Stimulated activated memory B cell treated with anti-CD40 and anti-IgM and Interleukin-4, amounts not matched to agents 10 μg/mL and 1 μg/mL and 100 μg/mL, for 72 hours (primary cell): Measurements from ENCODE around the gene PTPRCAP.
A peak's percentile ranks its signal among the peaks of the same experiment; 100 is the strongest.

Source experiments
- ATAC-seq: fragments of 150-1000 bp; cut with Tn5 transposase; 2 replicates; pipeline ENCODE4 v1.10.0; 2021
- H3K27ac Mint-ChIP-seq: one replicate; pipeline ENCODE4 v1.8.0; 2022; ENCODE audit warnings: mild to moderate bottlenecking, mixed read lengths
- H3K27me3 Mint-ChIP-seq: one replicate; pipeline ENCODE4 v1.8.0; 2022; ENCODE audit warnings: mixed read lengths
- H3K36me3 Mint-ChIP-seq: one replicate; pipeline ENCODE4 v1.8.0; 2022; ENCODE audit warnings: mixed read lengths
- H3K4me1 Mint-ChIP-seq: one replicate; pipeline ENCODE4 v1.8.0; 2022; ENCODE audit warnings: mixed read lengths
- H3K4me3 Mint-ChIP-seq: one replicate; pipeline ENCODE4 v1.8.0; 2022; ENCODE audit warnings: mild to moderate bottlenecking, moderate library complexity, mixed read lengths
- H3K9me3 Mint-ChIP-seq: one replicate; pipeline ENCODE4 v1.8.0; 2022; ENCODE audit warnings: mixed read lengths

The PTPRCAP gene

DNA sequence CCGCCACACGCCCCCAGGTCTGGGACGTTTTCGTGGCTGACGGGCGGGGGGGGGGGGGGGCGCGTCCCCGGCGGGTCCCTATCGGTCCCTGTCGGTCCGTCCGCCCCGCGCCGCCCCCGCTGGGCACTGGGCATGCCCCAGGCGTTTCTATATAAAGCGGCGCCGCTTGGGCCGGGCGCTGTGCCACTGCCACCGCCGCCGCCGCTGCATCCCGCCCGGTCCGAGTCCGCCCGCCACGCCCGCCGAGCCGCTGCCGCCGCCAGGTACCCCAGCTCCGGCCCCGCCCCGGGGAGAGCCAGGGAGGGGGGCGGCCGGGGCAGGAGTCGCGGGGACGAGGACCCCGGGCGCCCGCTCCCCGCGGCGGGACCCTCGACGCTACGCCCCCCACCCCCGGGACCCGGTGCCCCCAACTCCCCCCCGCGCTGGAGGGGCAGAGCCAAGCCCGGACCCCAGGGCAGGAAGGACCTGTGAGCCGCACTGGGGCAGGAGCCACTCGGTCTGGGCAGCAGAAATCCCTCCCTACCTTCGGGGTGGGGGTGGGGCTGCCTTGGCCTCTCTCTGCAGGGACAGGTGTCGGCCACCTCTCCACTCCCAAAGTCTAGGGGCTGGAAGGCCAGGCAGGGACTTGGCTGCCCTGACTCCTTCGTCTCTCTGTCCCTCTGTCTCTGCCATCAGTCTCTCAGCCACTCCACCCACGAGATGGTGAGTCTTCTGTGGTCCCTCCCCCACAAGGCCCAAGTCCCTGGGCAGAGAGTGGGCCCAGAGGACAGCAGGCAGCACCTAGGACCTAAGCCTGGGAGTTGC lies 21.8 kb downstream of the PTPRCAP start, which contains the start of gene CARNS1:
Gene CARNS1 (plus strand): TSS at position 178 of the 804 bp plus-strand sequence. CDS start 522 bp downstream, at position 700.
- Mint-ChIP-seq H3K4me3 (peak within 1 kb of the TSS; percentile 78), H3K4me1 (peaks cover 89% of the 10 kb centered on the region), H3K27me3 (no peaks in the 10 kb centered on the region), H3K36me3 (no peaks in the 10 kb centered on the region), H3K27ac (peak within 1 kb of the TSS; percentile 86), H3K9me3 (no peaks in the 10 kb centered on the region)
- no peak for ATAC-seq

DNA sequence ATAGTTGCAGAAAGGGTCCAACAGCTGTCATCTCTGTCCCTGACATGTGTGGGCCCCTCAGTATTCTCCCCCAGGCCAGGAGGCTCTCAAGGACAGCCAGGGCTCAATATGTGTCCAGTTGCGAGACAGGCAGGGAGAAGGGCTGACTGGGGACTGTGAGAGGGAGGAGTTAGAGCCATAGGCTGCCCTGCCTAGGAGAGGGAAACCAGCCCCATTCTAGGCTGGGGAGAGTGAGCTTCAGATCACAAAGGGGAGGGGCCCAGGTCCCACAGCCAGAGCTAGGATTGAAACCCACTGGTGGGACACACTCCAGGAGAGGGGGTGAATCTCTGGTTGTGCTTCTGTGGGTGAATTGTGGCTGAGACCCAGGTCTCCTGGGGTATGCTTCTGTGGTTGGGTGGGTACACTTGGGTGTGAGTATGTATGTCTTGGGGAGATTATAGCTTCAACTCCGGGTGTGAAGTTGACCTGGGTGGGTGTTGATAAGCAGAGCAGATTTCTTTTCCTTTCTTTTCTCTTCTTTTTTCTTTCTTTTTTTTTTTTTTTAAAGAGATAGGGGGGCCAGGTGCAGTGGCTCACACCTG lies 24.1 kb downstream of the PTPRCAP start:
- Mint-ChIP-seq H3K4me1 (peaks cover 91% of the 10 kb centered on the region), H3K9me3 (no peaks in the 10 kb centered on the region), H3K36me3 (no peaks in the 10 kb centered on the region), H3K4me3 (peak overlapping the region; percentile 2), H3K27ac (peak overlapping the region; percentile 75), H3K27me3 (no peaks in the 10 kb centered on the region)
- no peak for ATAC-seq

DNA sequence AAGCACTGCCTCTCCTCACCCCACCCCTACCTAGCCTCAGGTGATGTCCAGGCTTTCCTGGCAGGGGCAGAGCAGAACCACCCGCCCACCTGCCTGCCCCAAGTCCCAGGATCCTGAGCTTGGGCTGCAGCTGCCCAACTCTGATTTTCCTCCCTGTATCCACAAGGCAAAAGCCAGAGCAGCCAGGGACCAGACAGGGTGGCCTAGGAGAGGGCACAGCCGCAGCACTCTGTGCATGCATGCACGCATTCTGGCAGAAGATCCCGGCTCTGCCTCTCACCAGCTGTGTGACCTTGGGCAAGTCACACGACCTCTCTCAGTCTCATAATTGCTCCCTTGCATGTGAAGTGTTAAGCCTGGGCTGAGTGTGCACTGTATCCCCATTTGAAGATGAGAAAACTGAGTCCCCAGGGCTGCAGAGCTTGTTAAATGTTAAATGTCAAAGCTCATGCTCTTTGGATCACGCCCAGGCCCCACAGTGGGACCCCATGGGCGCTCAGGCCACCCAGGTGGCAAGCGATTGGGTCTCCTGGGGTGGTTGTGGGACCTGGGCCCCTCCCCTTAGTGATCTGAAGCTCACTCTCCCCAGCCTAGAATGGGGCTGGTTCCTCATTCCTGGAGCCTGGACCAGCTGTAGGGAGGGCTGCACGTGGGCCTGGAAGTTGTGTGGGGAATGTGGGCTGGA lies 24.8 kb downstream of the PTPRCAP start:
- peak overlapping the region; percentile 10 for H3K4me3 Mint-ChIP-seq
- no peaks in the 10 kb centered on the region for H3K27me3 Mint-ChIP-seq
- H3K4me1 Mint-ChIP-seq, result peaks cover 91% of the 10 kb centered on the region
- H3K9me3 Mint-ChIP-seq, result no peaks in the 10 kb centered on the region
- peak overlapping the region; percentile 75 for H3K27ac Mint-ChIP-seq
- ATAC-seq, result no peak
- no peaks in the 10 kb centered on the region for H3K36me3 Mint-ChIP-seq

DNA sequence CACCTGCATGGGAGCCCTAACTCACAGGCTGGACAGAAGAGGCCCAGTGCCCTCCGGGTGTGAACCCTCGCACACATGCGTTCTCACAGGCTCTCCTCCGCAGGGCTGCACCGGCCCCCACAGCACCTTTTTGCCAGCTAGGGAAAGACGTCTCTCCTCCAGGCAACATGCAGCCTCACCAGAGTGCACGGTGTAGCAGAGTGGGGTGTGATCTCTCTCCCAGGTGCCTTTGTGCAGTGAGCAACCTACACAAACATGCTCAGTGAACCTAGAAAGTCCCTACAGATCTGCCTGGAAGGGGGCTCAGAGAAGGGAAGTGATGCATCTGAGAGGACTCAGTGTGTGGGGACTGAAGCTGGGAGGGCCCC lies 25.7 kb downstream of the PTPRCAP start:
- Mint-ChIP-seq H3K9me3 (no peaks in the 10 kb centered on the region), H3K27ac (peak overlapping the region; percentile 75), H3K27me3 (no peaks in the 10 kb centered on the region), H3K36me3 (peaks cover 4% of the 10 kb centered on the region), H3K4me3 (peak overlapping the region; percentile 29), H3K4me1 (peaks cover 91% of the 10 kb centered on the region)
- ATAC-seq, result peak; percentile 32

DNA sequence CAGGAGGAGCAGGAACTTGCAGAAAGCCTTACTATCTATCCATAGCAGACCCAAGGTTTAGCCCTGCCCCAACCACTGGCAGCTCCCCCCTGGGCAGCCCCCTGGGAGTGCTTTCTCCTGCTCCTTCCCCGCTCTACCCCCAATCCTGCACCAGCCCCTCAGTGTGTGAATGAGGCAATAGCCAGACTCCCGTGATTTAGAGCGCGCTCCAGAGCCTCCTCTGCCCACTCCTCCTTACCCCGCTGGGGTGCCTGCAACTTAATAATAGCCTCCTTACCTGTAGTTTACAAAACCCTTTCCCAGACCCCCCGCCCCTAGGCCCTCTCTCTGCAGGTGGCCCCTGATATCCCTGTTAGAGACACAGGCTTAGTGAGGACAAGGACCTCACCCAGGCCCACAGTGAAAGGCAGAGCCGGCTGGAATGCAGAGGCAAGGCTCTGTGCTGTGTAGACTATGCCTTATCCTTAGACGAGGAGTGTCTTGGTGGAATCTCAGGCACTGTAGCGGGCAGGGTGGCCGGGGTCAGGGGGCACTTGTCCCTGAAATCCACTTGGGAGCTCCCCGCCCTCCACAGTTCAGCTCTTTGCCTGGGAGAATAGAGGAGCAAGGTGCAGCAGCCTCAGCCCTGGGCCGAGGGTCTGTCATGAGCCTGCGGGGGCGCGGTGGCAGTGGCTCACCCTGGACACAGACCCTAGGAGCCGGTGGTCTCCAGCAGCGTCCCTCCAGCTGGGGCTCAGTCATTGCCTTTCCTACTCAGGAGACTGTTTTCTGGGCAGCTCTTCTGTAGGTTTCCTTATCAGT lies 26.3 kb downstream of the PTPRCAP start:
- no peak for ATAC-seq
- Mint-ChIP-seq H3K9me3 (no peaks in the 10 kb centered on the region), H3K4me3 (peak overlapping the region; percentile 89), H3K27ac (peak overlapping the region; percentile 75), H3K4me1 (peaks cover 91% of the 10 kb centered on the region), H3K36me3 (peaks cover 9% of the 10 kb centered on the region), H3K27me3 (no peaks in the 10 kb centered on the region)

DNA sequence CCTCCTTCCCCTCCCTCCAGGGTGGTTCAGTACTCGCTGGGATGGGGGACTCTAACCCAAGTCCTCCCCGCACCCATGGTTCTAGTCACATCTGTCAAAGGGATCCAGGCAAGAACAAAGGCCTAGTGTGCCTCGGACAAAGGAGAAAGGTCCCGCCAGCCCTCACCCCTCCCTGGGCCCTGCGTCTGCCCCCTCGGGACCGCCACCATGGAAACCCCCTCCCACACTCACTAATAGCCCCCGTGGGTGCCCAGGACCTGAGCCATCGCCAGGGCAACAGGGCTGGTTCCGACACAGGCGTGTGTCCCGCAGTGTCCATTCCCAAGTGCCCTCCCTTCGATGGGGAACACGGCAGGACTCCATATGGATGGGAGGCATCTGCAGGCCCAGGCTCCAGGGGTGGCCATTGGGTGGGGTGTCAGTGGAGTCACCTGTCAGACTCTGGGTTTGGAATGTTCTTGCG lies 27.1 kb downstream of the PTPRCAP start:
- Mint-ChIP-seq H3K27ac (peak overlapping the region; percentile 75), H3K4me3 (peak overlapping the region; percentile 89), H3K4me1 (peaks cover 95% of the 10 kb centered on the region)

DNA sequence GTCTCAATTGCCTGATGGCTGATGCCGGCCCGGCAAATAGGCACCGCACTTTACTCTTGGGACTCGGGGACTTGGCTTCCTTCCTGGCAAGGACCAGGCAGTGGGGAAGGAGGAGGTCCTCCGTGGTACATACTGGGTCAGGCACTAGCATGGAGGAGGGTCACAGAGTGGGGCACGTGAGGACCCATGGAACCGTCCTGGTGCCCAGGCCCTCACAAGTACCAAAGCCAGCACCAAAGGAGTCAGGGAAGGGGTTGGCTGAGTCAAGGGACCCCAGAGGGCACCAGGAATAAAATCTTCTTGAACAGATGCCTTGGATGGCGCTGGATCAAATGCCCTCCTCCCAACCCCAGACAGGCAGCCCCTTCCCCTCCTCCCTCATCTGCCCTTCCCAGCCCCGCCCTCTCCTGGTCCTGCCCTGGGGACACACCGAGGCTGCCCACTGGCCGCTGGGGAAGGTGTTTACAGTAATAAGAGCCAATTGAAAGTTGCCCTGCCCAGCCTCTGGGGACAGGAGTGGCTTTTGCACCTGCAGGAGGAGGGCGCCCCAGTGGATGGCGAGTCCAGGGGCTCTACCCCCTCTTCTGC lies 27.6 kb downstream of the PTPRCAP start:
- Mint-ChIP-seq H3K4me1 (peaks cover 95% of the 10 kb centered on the region), H3K27me3 (no peaks in the 10 kb centered on the region), H3K27ac (peak overlapping the region; percentile 75), H3K4me3 (peak overlapping the region; percentile 89), H3K9me3 (no peaks in the 10 kb centered on the region), H3K36me3 (peaks cover 11% of the 10 kb centered on the region)
- ATAC-seq, result peak; percentile 74

More for the DNA sequence above, 27.1 kb downstream of the PTPRCAP start:
- peaks cover 11% of the 10 kb centered on the region for H3K36me3 Mint-ChIP-seq
- no peaks in the 10 kb centered on the region for H3K9me3 Mint-ChIP-seq
- H3K27me3 Mint-ChIP-seq, result no peaks in the 10 kb centered on the region
- no peak for ATAC-seq

DNA sequence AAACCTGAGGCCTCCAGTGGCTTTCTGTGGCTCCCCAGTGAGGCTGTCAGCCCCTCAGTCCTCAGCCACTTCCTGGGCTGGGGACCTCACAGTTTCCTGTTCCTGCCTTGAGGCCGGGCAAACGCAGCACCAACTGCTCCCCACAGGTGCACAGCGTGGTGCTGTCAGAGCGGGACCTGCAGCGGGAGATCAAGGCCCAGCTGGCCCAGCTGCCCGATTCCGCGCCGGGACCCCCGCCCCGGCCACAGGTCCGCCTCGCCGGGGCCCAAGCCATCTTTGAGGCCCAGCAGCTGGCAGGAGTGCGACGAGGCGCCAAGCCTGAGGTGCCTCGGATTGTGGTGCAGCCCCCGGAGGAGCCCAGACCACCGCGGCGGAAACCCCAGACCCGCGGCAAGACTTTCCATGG lies 28.2 kb downstream of the PTPRCAP start:
- ATAC-seq, result peak; percentile 77
- Mint-ChIP-seq H3K27ac (peak overlapping the region; percentile 75), H3K27me3 (no peaks in the 10 kb centered on the region), H3K4me1 (peaks cover 99% of the 10 kb centered on the region), H3K9me3 (no peaks in the 10 kb centered on the region), H3K4me3 (peak overlapping the region; percentile 89), H3K36me3 (peaks cover 11% of the 10 kb centered on the region)

DNA sequence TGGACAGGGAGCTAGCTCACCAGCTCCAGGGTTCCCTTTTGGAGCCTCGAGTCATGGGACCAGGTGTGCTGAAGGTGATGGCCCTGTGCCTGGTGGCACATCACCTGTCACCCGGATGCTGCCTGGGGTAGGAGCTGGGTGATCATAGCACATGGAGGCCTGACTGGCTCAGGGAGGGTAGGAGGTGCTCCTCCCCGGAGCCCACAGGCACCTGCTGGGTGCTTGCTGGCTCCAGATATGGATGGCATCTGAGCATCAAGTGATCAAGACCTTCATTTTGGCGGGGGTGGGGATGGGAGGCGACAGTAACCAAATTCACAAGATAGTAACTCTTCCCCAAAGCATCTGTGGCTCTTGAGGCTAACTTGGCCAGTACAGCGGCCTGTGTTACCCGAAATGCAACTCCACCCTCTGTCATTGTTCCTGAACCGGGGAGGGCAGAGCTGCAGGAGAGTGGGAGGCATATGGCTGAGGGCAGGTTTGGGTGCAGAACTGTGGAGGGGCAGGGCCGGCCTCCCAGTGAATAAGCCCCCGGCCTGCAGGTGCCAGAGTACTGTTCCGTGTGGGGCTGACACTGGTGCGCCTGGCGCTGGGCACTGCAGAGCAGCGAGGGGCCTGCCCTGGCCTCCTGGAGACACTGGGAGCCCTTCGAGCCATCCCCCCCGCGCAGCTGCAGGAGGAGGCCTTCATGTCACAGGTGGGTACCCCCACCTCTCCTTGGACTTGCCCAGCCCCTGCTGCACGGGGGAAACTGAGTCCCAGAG lies 28.9 kb downstream of the PTPRCAP start:
- Mint-ChIP-seq H3K27ac (peak overlapping the region; percentile 75), H3K9me3 (no peaks in the 10 kb centered on the region), H3K4me3 (peak overlapping the region; percentile 89), H3K27me3 (no peaks in the 10 kb centered on the region), H3K4me1 (peaks cover 94% of the 10 kb centered on the region), H3K36me3 (peaks cover 11% of the 10 kb centered on the region)
- ATAC-seq, result no peak

DNA sequence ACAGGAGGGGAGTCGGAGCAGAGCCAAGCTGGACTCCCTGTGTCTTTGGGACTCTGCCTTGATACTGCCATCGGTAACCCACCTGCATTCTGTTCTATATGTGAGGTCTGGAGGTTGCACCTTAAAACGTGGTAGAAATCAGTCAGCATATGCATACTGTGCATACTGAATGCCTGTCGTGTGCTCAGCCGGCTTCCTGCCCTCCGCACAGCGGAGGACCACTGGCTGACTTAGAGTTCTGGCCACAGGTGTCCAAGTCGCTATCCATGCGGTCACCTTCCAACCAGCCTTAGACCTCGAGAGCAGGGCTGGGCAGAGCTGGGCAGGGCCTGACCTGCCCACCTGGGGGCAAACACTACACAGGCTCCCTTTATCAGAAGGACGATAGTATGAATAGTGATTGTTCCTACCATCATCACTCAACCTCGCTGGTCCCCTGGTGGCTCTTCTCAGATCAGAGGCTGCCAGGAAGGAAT lies 29.8 kb downstream of the PTPRCAP start:
- Mint-ChIP-seq H3K4me1 (peaks cover 92% of the 10 kb centered on the region), H3K27me3 (no peaks in the 10 kb centered on the region), H3K27ac (peak overlapping the region; percentile 75), H3K36me3 (peaks cover 11% of the 10 kb centered on the region), H3K9me3 (no peaks in the 10 kb centered on the region), H3K4me3 (peak overlapping the region; percentile 73)
- no peak for ATAC-seq

DNA sequence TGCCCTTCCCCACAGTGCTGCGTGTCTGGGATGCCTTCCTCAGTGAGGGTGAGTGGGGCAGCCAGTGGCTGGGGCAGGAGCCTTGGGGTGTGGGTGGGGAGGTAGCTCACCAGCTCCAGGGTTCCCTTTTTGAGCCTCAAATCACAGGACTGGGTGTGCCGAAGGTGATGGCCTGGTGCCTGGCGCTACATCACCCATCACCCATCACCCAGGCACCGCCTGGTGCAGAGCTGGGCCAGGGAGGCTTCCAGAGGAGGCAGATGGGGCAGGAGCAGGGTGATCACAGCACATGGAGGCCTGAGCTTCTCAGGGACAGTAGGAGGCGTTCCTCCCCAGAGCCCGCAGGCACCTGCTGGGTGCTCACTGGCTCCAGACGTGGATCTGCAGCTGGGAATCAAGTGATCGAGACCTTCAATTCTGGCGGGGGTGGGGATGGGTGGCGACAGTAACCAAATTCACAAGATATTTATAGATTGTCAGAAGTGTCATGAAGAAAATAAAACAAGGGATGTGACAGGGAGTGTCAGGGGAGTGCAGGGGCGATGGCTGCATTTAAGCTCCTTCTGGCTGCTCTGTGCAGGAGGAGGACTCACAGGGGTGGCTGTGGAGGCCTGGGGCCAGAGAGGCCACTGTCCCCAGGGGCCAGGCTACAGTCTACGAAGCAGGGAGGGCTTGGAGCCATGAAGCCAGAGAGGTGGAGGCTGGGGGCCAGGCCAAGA lies 30.4 kb downstream of the PTPRCAP start:
- Mint-ChIP-seq H3K9me3 (no peaks in the 10 kb centered on the region), H3K4me3 (peak overlapping the region; percentile 73), H3K27me3 (no peaks in the 10 kb centered on the region), H3K4me1 (peaks cover 86% of the 10 kb centered on the region), H3K36me3 (peaks cover 11% of the 10 kb centered on the region), H3K27ac (peak overlapping the region; percentile 75)
- ATAC-seq, result no peak

DNA sequence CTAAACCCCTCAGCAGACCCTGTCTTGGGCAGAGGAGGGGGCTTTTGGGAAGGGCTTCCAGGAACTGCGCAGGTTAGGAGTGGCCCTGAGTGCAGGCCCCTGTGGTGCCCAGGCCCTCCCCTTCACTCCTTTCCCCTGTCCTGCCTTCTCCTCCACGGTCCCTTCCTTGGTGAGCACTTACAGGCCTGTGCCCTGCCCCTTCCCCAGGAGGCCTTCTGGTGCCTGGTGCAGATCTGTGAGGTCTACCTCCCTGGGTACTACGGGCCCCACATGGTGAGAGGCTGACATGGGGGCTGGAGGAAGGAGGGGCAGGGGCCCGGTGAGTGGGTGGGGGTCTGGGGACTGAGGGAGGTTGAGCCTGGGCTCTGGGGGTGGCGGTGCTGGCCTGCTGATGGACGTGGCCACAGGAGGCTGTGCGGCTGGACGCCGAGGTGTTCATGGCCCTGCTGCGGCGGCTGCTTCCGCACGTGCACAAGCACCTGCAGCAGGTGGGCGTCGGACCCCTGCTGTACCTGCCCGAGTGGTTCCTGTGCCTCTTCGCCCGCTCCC lies 31.0 kb downstream of the PTPRCAP start:
- Mint-ChIP-seq H3K9me3 (no peaks in the 10 kb centered on the region), H3K27ac (peak overlapping the region; percentile 75), H3K4me1 (peaks cover 80% of the 10 kb centered on the region), H3K4me3 (peak overlapping the region; percentile 73), H3K27me3 (no peaks in the 10 kb centered on the region), H3K36me3 (peaks cover 11% of the 10 kb centered on the region)
- no peak for ATAC-seq

DNA sequence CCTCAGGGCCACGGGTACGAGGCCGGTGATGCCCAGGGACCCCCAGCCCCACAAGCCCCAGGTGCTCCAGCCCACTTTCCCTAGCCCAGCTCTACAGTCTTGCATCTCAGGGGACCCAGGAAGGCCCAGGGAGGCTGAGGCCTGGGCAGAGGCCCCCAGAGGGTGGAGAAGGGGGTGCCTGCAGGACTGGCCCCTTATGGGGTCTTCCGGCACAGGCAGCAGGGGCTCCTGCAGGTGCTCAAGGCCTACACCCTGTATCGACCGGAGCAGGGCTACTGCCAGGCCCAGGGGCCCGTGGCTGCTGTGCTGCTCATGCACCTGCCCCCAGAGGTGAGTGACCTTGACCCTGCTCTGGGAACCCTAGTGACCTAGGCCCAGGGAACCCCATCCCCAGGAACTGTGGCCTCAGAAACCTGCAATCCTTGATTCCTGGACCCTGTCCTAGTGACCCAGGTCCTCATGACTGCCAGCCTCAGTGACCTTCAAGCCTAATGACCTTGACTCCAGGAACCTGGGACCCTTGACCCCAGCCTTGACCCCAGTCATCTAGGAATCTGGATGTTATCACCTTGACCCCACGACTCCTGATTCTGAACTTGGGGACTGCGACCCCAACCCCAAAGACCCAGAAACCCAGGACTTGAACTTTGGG lies 31.7 kb downstream of the PTPRCAP start:
- H3K4me1 Mint-ChIP-seq, result peaks cover 75% of the 10 kb centered on the region
- H3K27me3 Mint-ChIP-seq, result no peaks in the 10 kb centered on the region
- H3K9me3 Mint-ChIP-seq, result no peaks in the 10 kb centered on the region
- peak overlapping the region; percentile 86 for H3K4me3 Mint-ChIP-seq
- H3K27ac Mint-ChIP-seq, result peak overlapping the region; percentile 75
- ATAC-seq, result no peak
- peaks cover 12% of the 10 kb centered on the region for H3K36me3 Mint-ChIP-seq
